PC-9 (cell line): ENCODE measurements around the gene GSK3B. TPM values are rescaled to one million over a fixed set of nuclear protein-coding genes. Genes with fewer than 3 reads are reported as not detected.

Source experiments
- BruUV-seq: library from RNA; stranded (reverse); fragments of 400-500 nt; replicated peaks from 2 replicates; lab custom pipeline; 2021; lab: Mats Ljungman, UMichigan
- CTCF ChIA-PET: fragments of 300-600 bp; sonication (Branson Sonifier 250); formaldehyde crosslinking; loops from one replicate; lab custom pipeline; 2022; ENCODE audit warnings: antibody characterized with exemption; lab: Charles Lee
- POLR2A ChIA-PET: fragments of 300-600 bp; sonication (Branson Sonifier 250); formaldehyde crosslinking; loops from one replicate; lab custom pipeline; 2022; ENCODE audit warnings: antibody characterized with exemption; ENCODE audit not compliant: unreplicated experiment; lab: Charles Lee
- DNase-seq, 2 experiments: peaks; one replicate each; pipeline versions ENCODE4 v3.0.0 to v3.0.0-alpha.2; 2015 to 2022; ENCODE audit warnings: mixed read lengths in 1 of 2
- H2AFZ ChIP-seq: fragments of 200-600 bp; sonication (generic); 2 replicates; pipeline ENCODE4 v1.8.1; 2017; ENCODE audit warnings: antibody characterized with exemption
- H3F3A ChIP-seq: fragments of 200-600 bp; sonication (generic); 2 replicates; pipeline ENCODE4 v1.8.1; 2017; ENCODE audit warnings: antibody characterized with exemption, mild to moderate bottlenecking, low read depth; ENCODE audit not compliant: insufficient read depth
- H3K27ac ChIP-seq: fragments of 200-600 bp; sonication (generic); 2 replicates; pipeline ENCODE4 v1.6.1; 2016; ENCODE audit warnings: mixed run types
- H3K27me3 ChIP-seq: fragments of 200-600 bp; sonication (generic); 2 replicates; pipeline ENCODE4 v1.6.1; 2016; ENCODE audit warnings: low read depth, mixed run types; ENCODE audit not compliant: insufficient read depth
- H3K36me3 ChIP-seq: fragments of 200-600 bp; sonication (generic); 2 replicates; pipeline ENCODE4 v1.6.1; 2016; ENCODE audit warnings: low read depth, mixed run types
- H3K4me1 ChIP-seq: fragments of 200-600 bp; sonication (generic); replicated peaks from 2 replicates; pipeline ENCODE4 v1.6.1; 2016; ENCODE audit warnings: mixed run types; ENCODE audit not compliant: insufficient read depth
- H3K4me2 ChIP-seq: fragments of 200-600 bp; sonication (generic); 2 replicates; pipeline ENCODE4 v1.6.1; 2017; ENCODE audit warnings: mixed run types
- H3K4me3 ChIP-seq: fragments of 200-600 bp; sonication (generic); 2 replicates; pipeline ENCODE4 v1.6.1; 2016; ENCODE audit warnings: mixed run types
- H3K79me2 ChIP-seq: fragments of 200-600 bp; sonication (generic); 2 replicates; pipeline ENCODE4 v1.6.1; 2017; ENCODE audit warnings: low read depth, mixed run types
- H3K9me2 ChIP-seq: fragments of 200-600 bp; sonication (generic); 2 replicates; pipeline ENCODE4 v1.8.1; 2017; ENCODE audit warnings: mild to moderate bottlenecking; ENCODE audit not compliant: insufficient read depth
- H3K9me3 ChIP-seq: fragments of 200-600 bp; sonication (generic); 2 replicates; pipeline ENCODE4 v1.8.1; 2016; ENCODE audit warnings: low read depth; ENCODE audit not compliant: insufficient read depth
- H4K20me1 ChIP-seq: fragments of 200-600 bp; sonication (generic); 2 replicates; pipeline ENCODE4 v1.8.1; 2017; ENCODE audit not compliant: insufficient read depth
- CTCF ChIP-seq: fragments of 200-600 bp; sonication (generic); conservative IDR thresholded peaks from 2 replicates; pipeline ENCODE4 v1.6.1; 2017; ENCODE audit warnings: mixed run types, antibody characterized with exemption, mild to moderate bottlenecking, moderate library complexity
- EZH2 ChIP-seq: fragments of 200-600 bp; sonication (generic); IDR thresholded peaks from 2 replicates; pipeline ENCODE4 v1.8.0; 2017; ENCODE audit warnings: antibody characterized with exemption, low read depth
- intact Hi-C: fragments of 100-400 bp; cut with micrococcal nuclease; formaldehyde crosslinking; loops from one replicate; pipeline ENCODE4 v1.10.0; 2022; ENCODE audit not compliant: unreplicated experiment
- total RNA-seq: library from RNA; stranded (reverse); gene quantifications from 2 replicates; pipeline ENCODE4 v1.2.3, GENCODE V29; 2021

Gene GSK3B
- total RNA-seq, 1 experiment from 2014 or later = 62.0 TPM

GRCh38 chr3:120094776-120095225 lies 554 bp upstream of the GSK3B start:
- Histone ChIP-seq H3K4me2 (peak overlapping the region; percentile 94), H2AFZ (peak overlapping the region; percentile 76; the same call in 1 of the 2 replicates), H3K9me2 (no peaks in the 10 kb centered on the region), H3K4me1 (peaks cover 38% of the 10 kb centered on the region), H3K9me3 (no peaks in the 10 kb centered on the region), H4K20me1 (peaks cover 33% of the 10 kb centered on the region), H3F3A (peaks cover 27% of the 10 kb centered on the region; the same call in 1 of the 2 replicates), H3K4me3 (peak overlapping the region; percentile 75; the same call in 1 of the 2 replicates), H3K27me3 (no peaks in the 10 kb centered on the region), H3K79me2 (peaks cover 83% of the 10 kb centered on the region), H3K36me3 (peaks cover 29% of the 10 kb centered on the region), H3K27ac (peak overlapping the region; percentile 100)
- POLR2A ChIA-PET = interaction anchor here (0.5 to 1.9 kb wide), 30 partner anchors 17 to 934 kb away, joined by 3 to 51 read pairs (median 5); partner anchors contain the start of genes NDUFB4 and TMEM39A
- CTCF ChIA-PET = interaction anchor here (0.8 to 1.9 kb wide), 5 partner anchors 49 to 83 kb away, joined by 3 to 11 read pairs (median 4); no protein-coding TSS in a partner anchor
- intact Hi-C loops = loop anchor here (1.0 to 10.0 kb wide), 13 partner anchors 50 to 1618 kb away; partner anchors contain the start of genes LRRC58, POGLUT1 and TMEM39A
- no TSS peak for BruUV-seq
- TF ChIP-seq EZH2 = no peak
- peak; percentile 99 to 100 for DNase-seq

GRCh38 chr3:120093119-120093910 lies 932 bp downstream of the GSK3B start:
- peaks cover 47% of the 10 kb centered on the region for H4K20me1 ChIP-seq
- no peak for DNase-seq
- peaks cover 83% of the 10 kb centered on the region for H3K79me2 ChIP-seq
- no peak for TF ChIP-seq CTCF
- no peak for TF ChIP-seq EZH2
- peak overlapping the region; percentile 96 for H3K4me3 ChIP-seq
- H3K4me2 ChIP-seq = peak overlapping the region; percentile 98
- intact Hi-C loops = loop anchor here (5.0 to 10.0 kb wide), 6 partner anchors 121 to 629 kb away; partner anchors contain the start of genes POGLUT1 and TMEM39A
- H3K9me2 ChIP-seq = no peaks in the 10 kb centered on the region
- no peaks in the 10 kb centered on the region for H3K9me3 ChIP-seq
- H3K4me1 ChIP-seq = peaks cover 46% of the 10 kb centered on the region
- peak overlapping the region; percentile 75 for H2AFZ ChIP-seq
- peaks cover 22% of the 10 kb centered on the region for H3K36me3 ChIP-seq
- H3F3A ChIP-seq = peaks cover 27% of the 10 kb centered on the region; the same call in 1 of the 2 replicates
- BruUV-seq = TSS peak; percentile 30
- POLR2A ChIA-PET = interaction anchor here (0.5 to 0.7 kb wide), 4 partner anchors 18 to 628 kb away, joined by 3 read pairs; no protein-coding TSS in a partner anchor
- CTCF ChIA-PET = interaction anchor here (0.8 kb wide), 1 partner anchor 51 kb away, joined by 6 read pairs; no protein-coding TSS in a partner anchor
- peak overlapping the region; percentile 100 for H3K27ac ChIP-seq
- H3K27me3 ChIP-seq = no peaks in the 10 kb centered on the region

- Histone ChIP-seq H3K4me2 (peak overlapping the region; percentile 98), H3K4me1 (peaks cover 39% of the 10 kb centered on the region), H3K36me3 (peaks cover 17% of the 10 kb centered on the region), H3K27ac (peak overlapping the region; percentile 100), H3K27me3 (no peaks in the 10 kb centered on the region), H3K4me3 (peak overlapping the region; percentile 96), H4K20me1 (peaks cover 55% of the 10 kb centered on the region), H3K79me2 (peaks cover 84% of the 10 kb centered on the region), H3K9me2 (no peaks in the 10 kb centered on the region), H2AFZ (no peak overlapping the region), H3F3A (peaks cover 27% of the 10 kb centered on the region; the same call in 1 of the 2 replicates), H3K9me3 (no peaks in the 10 kb centered on the region)
- CTCF ChIA-PET = no interaction called here
- no peak for DNase-seq
- POLR2A ChIA-PET = no interaction called here
- intact Hi-C loops = loop anchor here (5.0 to 10.0 kb wide), 6 partner anchors 120 to 628 kb away; partner anchors contain the start of genes POGLUT1 and TMEM39A
- no TSS peak for BruUV-seq
- TF ChIP-seq CTCF (no peak), EZH2 (no peak)
Observed at GRCh38 chr3:120092474-120092873, 1.8 kb downstream of the GSK3B start.
